Liver (tissue), 9 donors: Measurements from ENCODE around the gene APBB1. TPM values are rescaled to one million over a fixed set of nuclear protein-coding genes. Genes with fewer than 3 reads are reported as not detected.

Experiments
- DNase-seq: peaks from one replicate; pipeline ENCODE4 v3.0.0-alpha.2; 2017; ENCODE audit warnings: low spot score
- H3K27ac ChIP-seq, 2 donors: one replicate each; pipeline ENCODE4 v1.7.0; 2013; ENCODE audit warnings: inconsistent platforms in 2 of 2, low read length in 2 of 2, control low read depth in 1 of 2, low read depth in 1 of 2, mild to moderate bottlenecking in 1 of 2
- H3K27me3 ChIP-seq, 4 donors: one replicate each; pipeline versions ENCODE4 v1.6.1 to v1.7.0; 2013; ENCODE audit warnings: low read length in 3 of 4, inconsistent platforms in 1 of 4, mild to moderate bottlenecking in 1 of 4, moderate library complexity in 1 of 4; ENCODE audit not compliant: control insufficient read depth in 4 of 4, insufficient read depth in 4 of 4
- H3K36me3 ChIP-seq, 4 donors: one replicate each; pipeline versions ENCODE4 v1.6.1 to v1.7.0; 2013; ENCODE audit warnings: low read length in 3 of 4, mild to moderate bottlenecking in 3 of 4, low read depth in 1 of 4, moderate library complexity in 1 of 4; ENCODE audit not compliant: control insufficient read depth in 4 of 4, insufficient read depth in 3 of 4
- H3K4me1 ChIP-seq, 4 donors: one replicate each; pipeline versions ENCODE4 v1.6.1 to v1.7.0; 2013; ENCODE audit warnings: low read length in 3 of 4, mild to moderate bottlenecking in 3 of 4, moderate library complexity in 1 of 4; ENCODE audit not compliant: control insufficient read depth in 4 of 4, insufficient read depth in 4 of 4
- H3K4me3 ChIP-seq, 3 donors: one replicate each; pipeline versions ENCODE4 v1.6.1 to v1.7.0; 2013; ENCODE audit warnings: low read length in 3 of 3, control low read depth in 1 of 3, low read depth in 1 of 3, mild to moderate bottlenecking in 1 of 3
- H3K9ac ChIP-seq, 2 donors: one replicate each; pipeline ENCODE4 v1.7.0; 2013; ENCODE audit warnings: low read length in 2 of 2, mild to moderate bottlenecking in 2 of 2, moderate library complexity in 2 of 2, control low read depth in 1 of 2, low read depth in 1 of 2
- H3K9me3 ChIP-seq, 4 donors: one replicate each; pipeline versions ENCODE4 v1.6.1 to v1.7.0; 2013; ENCODE audit warnings: low read length in 3 of 4; ENCODE audit not compliant: control insufficient read depth in 4 of 4
- ATF3 ChIP-seq: IDR thresholded peaks from 2 replicates; pipeline ENCODE4 v1.6.1; 2016; ENCODE audit warnings: antibody characterized with exemption
- CTCF ChIP-seq: fragments of 150-350 bp; IDR thresholded peaks from 2 replicates; pipeline ENCODE4 v1.5.1; 2017; ENCODE audit warnings: improper control_type of control experiment, low read depth, low read length; ENCODE audit not compliant: missing input control
- EGR1 ChIP-seq, 2 donors: IDR thresholded peaks; 2 replicates each; pipeline ENCODE4 v1.6.1; 2016 to 2018; ENCODE audit warnings: antibody characterized with exemption in 2 of 2, low read depth in 2 of 2
- FOXA1 ChIP-seq: IDR thresholded peaks from 2 replicates; pipeline ENCODE4 v1.6.1; 2016; ENCODE audit warnings: antibody characterized with exemption
- FOXA2 ChIP-seq: IDR thresholded peaks from 2 replicates; pipeline ENCODE4 v1.6.1; 2016; ENCODE audit warnings: antibody characterized with exemption
- GABPA ChIP-seq, 2 donors: IDR thresholded peaks in 1 of 2; conservative IDR thresholded peaks in 1 of 2; 2 replicates each; pipeline ENCODE4 v1.6.1; 2016; ENCODE audit warnings: antibody characterized with exemption in 2 of 2, mild to moderate bottlenecking in 1 of 2, moderate library complexity in 1 of 2
- HNF4A ChIP-seq, 2 donors: conservative IDR thresholded peaks; 2 replicates each; pipeline ENCODE4 v1.6.1; 2016; ENCODE audit warnings: antibody characterized with exemption in 2 of 2, mild to moderate bottlenecking in 2 of 2
- HNF4G ChIP-seq: IDR thresholded peaks from 2 replicates; pipeline ENCODE4 v1.6.1; 2016; ENCODE audit warnings: antibody characterized with exemption
- JUND ChIP-seq, 2 donors: IDR thresholded peaks; 2 replicates each; pipeline ENCODE4 v1.6.1; 2016; ENCODE audit warnings: antibody characterized with exemption in 2 of 2
- MAX ChIP-seq: IDR thresholded peaks from 2 replicates; pipeline ENCODE4 v1.6.1; 2016; ENCODE audit warnings: antibody characterized with exemption
- NR2F2 ChIP-seq: IDR thresholded peaks from 2 replicates; pipeline ENCODE4 v1.6.1; 2016; ENCODE audit warnings: antibody characterized with exemption
- RAD21 ChIP-seq, 2 donors: IDR thresholded peaks; 2 replicates each; pipeline ENCODE4 v1.6.1; 2016; ENCODE audit warnings: antibody characterized with exemption in 2 of 2, mild to moderate bottlenecking in 2 of 2
- REST ChIP-seq: IDR thresholded peaks from 2 replicates; pipeline ENCODE4 v1.6.1; 2016; ENCODE audit warnings: antibody characterized with exemption, mild to moderate bottlenecking
- RXRA ChIP-seq, 2 donors: IDR thresholded peaks; 2 replicates each; pipeline ENCODE4 v1.6.1; 2017 to 2018; ENCODE audit warnings: antibody characterized with exemption in 2 of 2, mild to moderate bottlenecking in 1 of 2
- SP1 ChIP-seq: IDR thresholded peaks from 2 replicates; pipeline ENCODE4 v1.6.1; 2018; ENCODE audit warnings: antibody characterized with exemption, mild to moderate bottlenecking
- TAF1 ChIP-seq: conservative IDR thresholded peaks from 2 replicates; pipeline ENCODE4 v1.6.1; 2016; ENCODE audit warnings: antibody characterized with exemption, mild to moderate bottlenecking
- YY1 ChIP-seq: IDR thresholded peaks from 2 replicates; pipeline ENCODE4 v1.6.1; 2016; ENCODE audit warnings: antibody characterized with exemption, mild to moderate bottlenecking
- ZBTB33 ChIP-seq: IDR thresholded peaks from 2 replicates; pipeline ENCODE4 v1.6.1; 2016; ENCODE audit warnings: antibody characterized with exemption
- WGBS: extraction: QIAGEN DNeasy Blood & Tissue Kit; methylation state at CpG from one replicate; pipeline ENCODE4 v1.1.7; 2013; 5-methylcytosine and 5-hydroxymethylcytosine counted together
- polyA plus RNA-seq, 2 donors: library from polyadenylated mRNA; stranded (reverse) in 1 of 2; unstranded in 1 of 2; fragments of 200-250 nt in 1 of 2; fragments of >200 nt in 1 of 2; fragmentation: Nextera tagmentation in 1 of 2; extraction: Ambion mirVana in 1 of 2; gene quantifications; one replicate each; pipeline versions ENCODE4 v1.2.1 to v1.2.3, GENCODE V29; 2013 to 2015
- total RNA-seq, 2 donors: library from RNA; depleted of rRNA; stranded (reverse); fragments of >200 nt; gene quantifications; one replicate each; pipeline ENCODE4 v1.2.3, GENCODE V29; 2014
- donor health status: healthy.
- donor health status: healthy.
- donor health status: healthy.
- donor health status: healthy.
- donor health status: healthy.

The APBB1 gene
- total and polyA plus RNA-seq, 4 donors, result 2.5 to 8.6 (median 6.3) TPM

GRCh38 chr11:6453152-6453551 is 34.3 kb upstream of the APBB1 start:
- Histone ChIP-seq H3K27me3 (no peaks in the 10 kb centered on the region), H3K4me1 (no peaks in the 10 kb centered on the region), H3K9ac (no peak overlapping the region), H3K4me3 (no peak overlapping the region), H3K9me3 (no peaks in the 10 kb centered on the region), H3K27ac (no peak overlapping the region), H3K36me3 (peaks cover 10 to 54% (median 22%) of the 10 kb centered on the region in 4 donors)
- no peak for DNase-seq
- TF ChIP-seq YY1 (no peak), ATF3 (no peak), SP1 (no peak), CTCF (no peak), RXRA (IDR thresholded peaks at IDR 0.05) (no peak), ZBTB33 (no peak), HNF4G (no peak), NR2F2 (no peak), MAX (no peak), HNF4A (conservative IDR thresholded peaks at IDR 0.05) (no peak), REST (no peak), TAF1 (no peak), GABPA (IDR thresholded peaks at IDR 0.05 in 1 of 2, conservative IDR thresholded peaks at IDR 0.05 in 1 of 2) (no peak), FOXA2 (no peak), FOXA1 (no peak), JUND (IDR thresholded peaks at IDR 0.05) (no peak), RAD21 (IDR thresholded peaks at IDR 0.05) (no peak), EGR1 (IDR thresholded peaks at IDR 0.05; ENCODE audit: low read depth in 2 of 2) (no peak)
- 98% methylated on average over 2 of the region's 2 CpGs for WGBS
